Pericardium fibroblast (primary cell): ENCODE measurements around the gene CRABP2. TPM values are rescaled to one million over a fixed set of nuclear protein-coding genes. Genes with fewer than 3 reads are reported as not detected.

Experiments
- total RNA-seq: library from RNA; depleted of rRNA; stranded (reverse); fragments of >200 nt; gene quantifications from 2 replicates; pipeline ENCODE4 v1.2.3, GENCODE V29; 2015

Gene CRABP2
- total RNA-seq, result 58.3 and 150 TPM in 2 replicates

GRCh38 chr1:156705321-156705917 is at the start of gene CRABP2:
Gene CRABP2, minus strand, starts transcription at chr1:156705583. Its CDS starts 137 bp downstream, at chr1:156705446.

GRCh38 chr1:156751451-156751756 is 46.0 kb upstream of the CRABP2 start, which contains the start of gene HDGF:
Gene HDGF, minus strand, starts transcription at chr1:156751675. Its CDS starts 246 bp downstream, at chr1:156751429.

GRCh38 chr1:156740741-156741480 is 35.5 kb upstream of the CRABP2 start, which contains the start of gene MRPL24:
Gene MRPL24, minus strand, starts transcription at chr1:156741088. Its CDS starts 2,384 bp downstream, at chr1:156738704.

GRCh38 chr1:156728599-156729462 is 23.4 kb upstream of the CRABP2 start, which contains the start of gene ISG20L2:
Gene ISG20L2, minus strand, starts transcription at chr1:156728766. Its CDS starts 1,114 bp downstream, at chr1:156727652.

GRCh38 chr1:156727926-156728598 is 22.7 kb upstream of the CRABP2 start, which contains the start of gene METTL25B:
Gene METTL25B, plus strand, starts transcription at chr1:156728469. Its CDS starts 636 bp downstream, at chr1:156729105.

GRCh38 chr1:156676820-156677615 is 28.4 kb downstream of the CRABP2 start, which contains the start of gene NES:
Gene NES, minus strand, starts transcription at chr1:156677407. Its CDS starts 143 bp downstream, at chr1:156677264.

Other genes starting within 250 kb of the CRABP2 start
- gene MEF2D, start 204.8 kb downstream of the CRABP2 start, total RNA-seq, result 15.8 and 27.2 TPM in 2 replicates
- gene IQGAP3, start 133.0 kb downstream of the CRABP2 start, total RNA-seq, result 0.58 and 0.85 TPM in 2 replicates
- not detected in 2 replicates for gene TTC24, start 125.9 kb downstream of the CRABP2 start, total RNA-seq
- gene NAXE, start 113.8 kb downstream of the CRABP2 start, total RNA-seq, result 61.6 and 67.2 TPM in 2 replicates
- 8.4 and 13.9 TPM in 2 replicates for gene GPATCH4, start 104.1 kb downstream of the CRABP2 start, total RNA-seq
- gene HAPLN2, start 86.2 kb downstream of the CRABP2 start, total RNA-seq, result not detected in 2 replicates
- not detected in 2 replicates for gene BCAN, start 63.5 kb downstream of the CRABP2 start, total RNA-seq
- gene NES, start 28.2 kb downstream of the CRABP2 start, total RNA-seq, result 10.2 and 26.6 TPM in 2 replicates
- 18.2 and 18.3 TPM in 2 replicates for gene METTL25B, start 22.9 kb upstream of the CRABP2 start, total RNA-seq
- 14.9 and 21.5 TPM in 2 replicates for gene ISG20L2, start 23.2 kb upstream of the CRABP2 start, total RNA-seq
- 52.3 and 57.1 TPM in 2 replicates for gene MRPL24, start 35.5 kb upstream of the CRABP2 start, total RNA-seq
- gene HDGF, start 46.1 kb upstream of the CRABP2 start, total RNA-seq, result 120 and 124 TPM in 2 replicates
- gene PRCC, start 62.0 kb upstream of the CRABP2 start, total RNA-seq, result 30.3 and 42.1 TPM in 2 replicates
- 0.23 TPM in 1 of 2 replicates, not detected in the other for gene SH2D2A, start 111.3 kb upstream of the CRABP2 start, total RNA-seq
- gene INSRR, start 153.5 kb upstream of the CRABP2 start, total RNA-seq, result not detected in 2 replicates
- not detected in 2 replicates for gene NTRK1, start 155.3 kb upstream of the CRABP2 start, total RNA-seq
- gene PEAR1, start 188.1 kb upstream of the CRABP2 start, total RNA-seq, result 20.1 and 23.8 TPM in 2 replicates
- gene LRRC71, start 215.0 kb upstream of the CRABP2 start, total RNA-seq, result not detected in 2 replicates